ENCODE measurements around the gene TIAM2. TPM values are rescaled to one million over a fixed set of nuclear protein-coding genes. Genes with fewer than 3 reads are reported as not detected.

TIAM2 gene
- total and polyA plus RNA-seq, 2 experiments from 2014 or later = 14.2 to 24.4 TPM

- no peak for TF ChIP-seq ZNF462 (CRISPR knock-in tag; IDR thresholded peaks at IDR 0.05)
- TF ChIP-seq CTCF (conservative IDR thresholded peaks at IDR 0.05; ENCODE audit: low read depth in 2 of 2) = no peak
- no peak for TF ChIP-seq JUNB (IDR thresholded peaks at IDR 0.05; ENCODE audit: unreplicated experiment)
- no peak for TF ChIP-seq CREB1 (CRISPR knock-in tag; IDR thresholded peaks at IDR 0.05; ENCODE audit: low read depth)
- no peak for TF ChIP-seq EZH2phosphoT487 (IDR thresholded peaks at IDR 0.05; ENCODE audit: unreplicated experiment)
- no peak for TF ChIP-seq POLR2AphosphoS5 (IDR thresholded peaks at IDR 0.05; ENCODE audit: low read depth)
- TF ChIP-seq ETS1 (IDR thresholded peaks at IDR 0.05) = no peak
Measured at GRCh38 chr6:155026706-155027045, 31.6 kb downstream of the TIAM2 start (continued).
